ENCODE data around the gene RIMKLA. TPM values are rescaled to one million over a fixed set of nuclear protein-coding genes. Genes with fewer than 3 reads are reported as not detected.
A peak's percentile ranks its signal among the peaks of the same experiment; 100 is the strongest.

RIMKLA gene
- total and polyA plus RNA-seq, 4 donors, result 0.71 to 8.9 (median 1.4) TPM

GRCh38 chr1:42461196-42461595 is 80.6 kb downstream of the RIMKLA start:
- no peak overlapping the region for H3K9ac ChIP-seq (ENCODE audit: insufficient read depth in 1 of 2, low read length in 2 of 2)

GRCh38 chr1:42462828-42463763 is 82.5 kb downstream of the RIMKLA start, which contains the start of gene CCDC30:
Gene CCDC30, plus strand, starts transcription at chr1:42463286. Its CDS starts 17,266 bp downstream, at chr1:42480552.
- WGBS, 2 donors, result 2% methylated on average over 58 to 59 of the region's 59 CpGs
- Histone ChIP-seq H3K27me3 (ENCODE audit: control insufficient read depth in 3 of 3, insufficient read depth in 3 of 3, low read length in 2 of 3) (no peaks in the 10 kb centered on the region), H3K27ac (ENCODE audit: low read depth in 1 of 2, low read length in 1 of 2) (peak within 1 kb of the TSS; percentile 5 to 78), H3K4me1 (ENCODE audit: control insufficient read depth in 5 of 5, insufficient read depth in 5 of 5, low read length in 5 of 5) (peaks cover 0 to 15% (median 1%) of the 10 kb centered on the region in 5 donors), H3K9ac (ENCODE audit: insufficient read depth in 1 of 2, low read length in 2 of 2) (peak within 1 kb of the TSS; percentile 20 to 47), H3K36me3 (ENCODE audit: control insufficient read depth in 4 of 4, insufficient read depth in 4 of 4, low read length in 4 of 4) (peaks cover 2 to 10% (median 5%) of the 10 kb centered on the region in 4 donors), H3K9me3 (ENCODE audit: control insufficient read depth in 4 of 4, insufficient read depth in 3 of 4, low read length in 3 of 4) (no peaks in the 10 kb centered on the region), H3K4me3 (peak within 1 kb of the TSS; percentile 64)
- DNase-seq, result peak; percentile 97 to 99 (median 99)
- TF ChIP-seq CTCF (IDR thresholded peaks at IDR 0.05; ENCODE audit: control extremely low read depth, extremely low read depth), result no peak
- peak; percentile 100 for ATAC-seq (ENCODE audit: insufficient read depth, low FRiP score)

More at GRCh38 chr1:42461196-42461595, 80.6 kb downstream of the RIMKLA start:
- Histone ChIP-seq H3K27ac (ENCODE audit: low read depth in 1 of 2, low read length in 1 of 2) (no peak overlapping the region), H3K36me3 (ENCODE audit: control insufficient read depth in 4 of 4, insufficient read depth in 4 of 4, low read length in 4 of 4) (peaks cover 2 to 16% (median 5%) of the 10 kb centered on the region in 4 donors), H3K4me3 (no peak overlapping the region), H3K27me3 (ENCODE audit: control insufficient read depth in 3 of 3, insufficient read depth in 3 of 3, low read length in 2 of 3) (no peaks in the 10 kb centered on the region), H3K4me1 (ENCODE audit: control insufficient read depth in 5 of 5, insufficient read depth in 5 of 5, low read length in 5 of 5) (peaks cover 0 to 23% (median 4%) of the 10 kb centered on the region in 5 donors), H3K9me3 (ENCODE audit: control insufficient read depth in 4 of 4, insufficient read depth in 3 of 4, low read length in 3 of 4) (no peaks in the 10 kb centered on the region)
- ATAC-seq (ENCODE audit: insufficient read depth, low FRiP score) (no peak), DNase-seq (no peak)
- TF ChIP-seq CTCF (IDR thresholded peaks at IDR 0.05; ENCODE audit: control extremely low read depth, extremely low read depth), result no peak
- WGBS, 2 donors, result 79 to 96% methylated on average over 2 of the region's 2 CpGs

DNA sequence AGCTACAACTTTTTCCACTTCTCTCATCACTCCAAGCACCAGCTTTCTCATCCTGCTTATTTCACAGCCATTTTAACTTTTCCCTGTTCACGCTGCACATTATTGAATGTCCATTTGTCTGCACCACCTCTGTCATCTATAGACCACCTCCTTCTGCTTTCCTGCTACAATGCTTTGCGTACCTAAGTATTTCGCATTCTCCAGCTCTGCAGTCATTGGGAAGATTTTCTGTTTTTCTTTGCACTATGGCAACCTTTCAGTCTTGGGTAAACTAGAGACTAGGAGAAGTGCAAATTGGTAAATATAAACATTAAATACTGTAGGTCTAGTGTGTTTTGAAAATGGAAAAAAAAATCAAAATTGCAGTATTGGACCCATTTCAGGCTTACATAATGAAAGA is 83.3 kb downstream of the RIMKLA start:
- DNase-seq (peak in 2 of 3 donors; percentile 8 to 30), ATAC-seq (ENCODE audit: insufficient read depth, low FRiP score) (no peak)
- Histone ChIP-seq H3K27ac (ENCODE audit: low read depth in 1 of 2, low read length in 1 of 2) (no peak overlapping the region), H3K27me3 (ENCODE audit: control insufficient read depth in 3 of 3, insufficient read depth in 3 of 3, low read length in 2 of 3) (no peaks in the 10 kb centered on the region), H3K36me3 (ENCODE audit: control insufficient read depth in 4 of 4, insufficient read depth in 4 of 4, low read length in 4 of 4) (peaks cover 2 to 10% (median 4%) of the 10 kb centered on the region in 4 donors), H3K4me1 (ENCODE audit: control insufficient read depth in 5 of 5, insufficient read depth in 5 of 5, low read length in 5 of 5) (peaks cover 0 to 15% (median 1%) of the 10 kb centered on the region in 5 donors), H3K9ac (ENCODE audit: insufficient read depth in 1 of 2, low read length in 2 of 2) (peak overlapping the region; percentile 20 to 47), H3K4me3 (peak overlapping the region; percentile 3), H3K9me3 (ENCODE audit: control insufficient read depth in 4 of 4, insufficient read depth in 3 of 4, low read length in 3 of 4) (no peaks in the 10 kb centered on the region)
- 71 to 76% methylated on average over 3 of the region's 3 CpGs for WGBS, 2 donors
- TF ChIP-seq CTCF (IDR thresholded peaks at IDR 0.05; ENCODE audit: control extremely low read depth, extremely low read depth), result no peak

Measured in lung (tissue), 12 donors.